Fibroblast of villous mesenchyme (primary cell): ENCODE results near the gene FYN. TPM values are rescaled to one million over a fixed set of nuclear protein-coding genes. Genes with fewer than 3 reads are reported as not detected.

Experiments
- DNase-seq: peaks from one replicate; pipeline ENCODE4 v3.0.0-alpha.2; 2010; ENCODE audit warnings: low read depth
- H3K4me3 ChIP-seq: 2 replicates; pipeline ENCODE4 v1.5.1; 2011; ENCODE audit warnings: low read depth, mild to moderate bottlenecking, low read length
- CTCF ChIP-seq: IDR thresholded peaks from 2 replicates; pipeline ENCODE4 v1.5.1; 2012; ENCODE audit warnings: low read depth, mild to moderate bottlenecking, low read length; ENCODE audit not compliant: insufficient read depth
- total RNA-seq: library from RNA; depleted of rRNA; stranded (reverse); fragments of >200 nt; gene quantifications from 2 replicates; pipeline ENCODE4 v1.2.3, GENCODE V29; 2012

The FYN gene
- total RNA-seq, 1 donor = 26.8 TPM

- no peak for DNase-seq
- TF ChIP-seq CTCF = no peak
- no peak overlapping the region for H3K4me3 ChIP-seq
Observed at GRCh38 chr6:111758608-111759329, 114.5 kb downstream of the FYN start.

DNA sequence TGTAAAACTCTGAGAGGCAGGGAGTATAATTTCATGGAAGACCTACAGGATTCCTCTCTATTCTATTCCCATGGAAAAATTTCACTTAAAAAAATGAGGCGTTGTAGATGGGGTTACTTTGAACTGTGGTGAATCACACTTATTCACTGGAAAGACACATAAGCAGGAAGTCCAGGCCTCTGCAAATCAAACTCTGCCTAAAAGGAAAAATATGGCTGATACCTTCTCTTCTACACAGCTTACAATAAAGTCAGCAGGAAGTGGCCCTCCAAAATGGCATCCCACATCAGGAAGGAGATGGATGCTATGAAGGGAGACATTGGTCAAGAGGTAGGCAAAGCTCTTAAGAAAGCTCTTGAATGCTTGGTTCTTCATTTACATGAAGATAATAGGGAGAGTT lies 115.9 kb downstream of the FYN start:
- DNase-seq = no peak
- no peak for TF ChIP-seq CTCF

GRCh38 chr6:111754423-111754822 lies 118.8 kb downstream of the FYN start:
- DNase-seq = no peak
- H3K4me3 ChIP-seq = no peak overlapping the region
- no peak for TF ChIP-seq CTCF

More for the DNA sequence above, 115.9 kb downstream of the FYN start:
- H3K4me3 ChIP-seq = no peak overlapping the region

- no peak for TF ChIP-seq CTCF
- DNase-seq = no peak
- H3K4me3 ChIP-seq = no peak overlapping the region
Observed at GRCh38 chr6:111753573-111753972, 119.7 kb downstream of the FYN start.

- TF ChIP-seq CTCF = no peak
- no peak overlapping the region for H3K4me3 ChIP-seq
- DNase-seq = no peak
Observed at GRCh38 chr6:111752476-111752875, 120.8 kb downstream of the FYN start.

GRCh38 chr6:111750753-111751673 lies 122.2 kb downstream of the FYN start:
- H3K4me3 ChIP-seq = no peak overlapping the region
- DNase-seq = no peak
- no peak for TF ChIP-seq CTCF
